Endothelial cell of umbilical vein (primary cell): ENCODE data around the gene KRTAP10-12. TPM values are rescaled to one million over a fixed set of nuclear protein-coding genes. Genes with fewer than 3 reads are reported as not detected.

Experiments used
- BruUV-seq: library from RNA; stranded (reverse); fragments of 400-500 nt; replicated peaks from 2 replicates; lab custom pipeline; 2021; lab: Mats Ljungman, UMichigan
- CTCF ChIA-PET: fragments of 300-600, 350-600 bp; sonication (Branson Sonifier 250); formaldehyde crosslinking; loops from one replicate; lab custom pipeline; 2021; ENCODE audit warnings: antibody characterized with exemption, inconsistent platforms; lab: Charles Lee
- POLR2A ChIA-PET: fragments of 300-600, 350-600 bp; sonication (Branson Sonifier 250); formaldehyde crosslinking; loops from one replicate; lab custom pipeline; 2021; ENCODE audit warnings: antibody characterized with exemption, inconsistent platforms; lab: Charles Lee
- DNase-seq: peaks from one replicate; pipeline ENCODE4 v3.0.0-alpha.2; 2011; ENCODE audit warnings: low read depth, low spot score
- FAIRE-seq: peaks from 2 replicates; lab custom pipeline; 2011; peaks lifted over from hg19 to GRCh38; lab: Jason Lieb, UNC
- H2AFZ ChIP-seq: 2 replicates; pipeline ENCODE4 v1.6.0; 2012; ENCODE audit warnings: low read depth, low read length, control low read depth, inconsistent platforms
- H3K27ac ChIP-seq: 2 replicates; pipeline ENCODE4 v1.5.1; 2011; ENCODE audit warnings: low read depth, mild to moderate bottlenecking, control low read depth, low read length, moderate library complexity; ENCODE audit not compliant: insufficient read depth
- H3K27me3 ChIP-seq, 2 experiments: 2 replicates each; pipeline versions ENCODE4 v1.6.0 to v1.6.1; 2011; ENCODE audit warnings: low read length in 2 of 2, mixed read lengths in 1 of 2; ENCODE audit not compliant: control insufficient read depth in 2 of 2, insufficient read depth in 2 of 2
- H3K36me3 ChIP-seq, 2 experiments: 2 replicates in 1 of 2; 3 replicates in 1 of 2; pipeline ENCODE4 v1.5.1; 2011; ENCODE audit warnings: low read length in 2 of 2, mild to moderate bottlenecking in 1 of 2, moderate library complexity in 1 of 2; ENCODE audit not compliant: control insufficient read depth in 2 of 2, insufficient read depth in 2 of 2; ENCODE audit errors: extremely low read depth in 1 of 2
- H3K4me1 ChIP-seq: 3 replicates; pipeline ENCODE4 v1.5.1; 2011; ENCODE audit warnings: mild to moderate bottlenecking, low read length; ENCODE audit not compliant: control insufficient read depth, insufficient read depth; ENCODE audit errors: extremely low read depth
- H3K4me2 ChIP-seq: 2 replicates; pipeline ENCODE4 v1.6.1; 2011; ENCODE audit warnings: low read length, control low read depth, mixed read lengths; ENCODE audit not compliant: insufficient read depth
- H3K4me3 ChIP-seq, 3 experiments: fragments of 200-600 bp in 1 of 3; sonication (generic), shearing (Covaris generic) in 1 of 3; replicated peaks in 1 of 3; 2 replicates each; pipeline ENCODE4 v1.5.1; 2011 to 2016; ENCODE audit warnings: control low read depth in 3 of 3, low read length in 3 of 3, mild to moderate bottlenecking in 2 of 3, inconsistent platforms in 1 of 3, low read depth in 1 of 3, moderate library complexity in 1 of 3; ENCODE audit not compliant: insufficient read depth in 1 of 3
- H3K79me2 ChIP-seq: 2 replicates; pipeline ENCODE4 v1.6.0; 2012; ENCODE audit warnings: low read length, inconsistent platforms; ENCODE audit not compliant: control insufficient read depth, insufficient read depth
- H3K9ac ChIP-seq: replicated peaks from 2 replicates; pipeline ENCODE3; 2011; ENCODE audit warnings: low read length, control low read depth; ENCODE audit not compliant: insufficient read depth; ENCODE audit errors: extremely low read depth
- H3K9me1 ChIP-seq: replicated peaks from 3 replicates; pipeline ENCODE4 v1.6.0; 2011; ENCODE audit warnings: mild to moderate bottlenecking, low read length; ENCODE audit not compliant: control insufficient read depth, insufficient read depth; ENCODE audit errors: extremely low read depth
- H3K9me3 ChIP-seq: replicated peaks from 2 replicates; pipeline ENCODE4 v1.5.1; 2012; ENCODE audit warnings: low read length, inconsistent platforms; ENCODE audit not compliant: control insufficient read depth, insufficient read depth
- H4K20me1 ChIP-seq: replicated peaks from 2 replicates; pipeline ENCODE3; 2011; ENCODE audit warnings: mild to moderate bottlenecking, low read length; ENCODE audit not compliant: control insufficient read depth, insufficient read depth; ENCODE audit errors: extremely low read depth
- CTCF ChIP-seq, 2 donors: IDR thresholded peaks; 1 replicate in 1 of 2; 2 replicates in 1 of 2; pipeline ENCODE4 v1.5.1; 2011; ENCODE audit warnings: low read length in 2 of 2, mild to moderate bottlenecking in 2 of 2, moderate library complexity in 2 of 2, control low read depth in 1 of 2, inconsistent platforms in 1 of 2, low read depth in 1 of 2; ENCODE audit not compliant: insufficient read depth in 1 of 2; ENCODE audit errors: extremely low read depth in 1 of 2
- EZH2 ChIP-seq: IDR thresholded peaks from 2 replicates; pipeline ENCODE4 v1.6.1; 2012; ENCODE audit warnings: borderline replicate concordance, low read depth, mild to moderate bottlenecking, moderate library complexity, low read length, inconsistent platforms; ENCODE audit not compliant: severe bottlenecking
- FOS ChIP-seq: IDR thresholded peaks from 2 replicates; pipeline ENCODE4 v1.6.1; 2011; ENCODE audit warnings: mild to moderate bottlenecking, low read length, moderate library complexity, borderline replicate concordance; ENCODE audit not compliant: insufficient read depth
- GATA2 ChIP-seq: IDR thresholded peaks from 2 replicates; pipeline ENCODE4 v1.7.0; 2011; ENCODE audit warnings: low read depth, mild to moderate bottlenecking, moderate library complexity, mixed read lengths, low read length; ENCODE audit not compliant: insufficient read length, insufficient read depth
- JUN ChIP-seq: IDR thresholded peaks from 2 replicates; pipeline ENCODE4 v1.6.1; 2011; ENCODE audit warnings: borderline replicate concordance, low read depth; ENCODE audit not compliant: insufficient read length, insufficient read depth
- MAX ChIP-seq: IDR thresholded peaks from 2 replicates; pipeline ENCODE4 v1.6.1; 2011; ENCODE audit not compliant: insufficient read depth, insufficient read length
- MYC ChIP-seq: IDR thresholded peaks from one replicate; pipeline ENCODE4 v1.6.1; 2011; ENCODE audit warnings: mild to moderate bottlenecking, low read depth, low read length
- POLR2A ChIP-seq: IDR thresholded peaks from 2 replicates; pipeline ENCODE4 v1.6.1; 2012; ENCODE audit warnings: low read depth, mild to moderate bottlenecking, control low read depth, low read length
- POLR2AphosphoS5 ChIP-seq: IDR thresholded peaks from 2 replicates; pipeline ENCODE4 v1.6.1; 2012; ENCODE audit warnings: low read depth, mild to moderate bottlenecking, control low read depth, low read length, moderate library complexity; ENCODE audit not compliant: insufficient read depth
- dilution Hi-C: fragments of 300-500 bp; cut with MboI; formaldehyde crosslinking; loops from one replicate; pipeline ENCODE4 v1.15.0; 2019; ENCODE audit warnings: low sequenced_read_pairs; ENCODE audit not compliant: extremely low pct_ligation_motif_present
- intact Hi-C: fragments of 100-400 bp; cut with micrococcal nuclease; formaldehyde crosslinking; loops from one replicate; pipeline ENCODE4 v1.10.0; 2022
- polyA plus RNA-seq, 4 experiments: library from polyadenylated mRNA; depleted of rRNA in 3 of 4; stranded (reverse) in 3 of 4; unstranded in 1 of 4; fragments of >200 nt; gene quantifications; 2 replicates each; pipeline versions ENCODE4 v1.2.1 to v1.2.3, GENCODE V29; 2011 to 2012; ENCODE audit warnings: missing spikeins in 1 of 4
- total RNA-seq: library from RNA; stranded (reverse); gene quantifications from 2 replicates; pipeline ENCODE4 v1.2.3, GENCODE V29; 2021

Gene KRTAP10-12
- total and polyA plus RNA-seq, 2 donors (not counting 3 experiments of a cell fraction or from before 2014, with no cell fraction given), result not detected

GRCh38 chr21:44734026-44734745, 37.2 kb downstream of the KRTAP10-12 start:
- TF ChIP-seq GATA2 (no peak), JUN (no peak), EZH2 (no peak), POLR2AphosphoS5 (no peak), POLR2A (no peak), CTCF (IDR thresholded peaks at IDR 0.05; ENCODE audit: extremely low read depth in 1 of 2, insufficient read depth in 1 of 2, low read depth in 1 of 2, low read length in 2 of 2) (no peak), MYC (no peak), MAX (no peak), FOS (no peak)
- CTCF ChIA-PET, result interaction anchor here (0.8 kb wide), 1 partner anchor 8 kb away, joined by 3 read pairs; no protein-coding TSS in a partner anchor
- POLR2A ChIA-PET, result no interaction called here
- H3K4me2 ChIP-seq, result no peak overlapping the region
- dilution Hi-C loops, result no loop called here
- DNase-seq, result no peak
- no peaks in the 10 kb centered on the region for H3K79me2 ChIP-seq
- H3K36me3 ChIP-seq, result no peaks in the 10 kb centered on the region
- no TSS peak for BruUV-seq
- peaks cover 2 to 5% of the 10 kb centered on the region in 2 experiments for H3K27me3 ChIP-seq
- no peak overlapping the region for H3K9ac ChIP-seq
- H3K9me3 ChIP-seq, result no peaks in the 10 kb centered on the region
- no peak overlapping the region for H2AFZ ChIP-seq
- H4K20me1 ChIP-seq, result no peaks in the 10 kb centered on the region
- H3K27ac ChIP-seq, result no peak overlapping the region
- no peak overlapping the region for H3K4me3 ChIP-seq
- no peak for FAIRE-seq
- H3K9me1 ChIP-seq, result no peaks in the 10 kb centered on the region
- no peaks in the 10 kb centered on the region for H3K4me1 ChIP-seq
- intact Hi-C loops, result no loop called here
